ENCODE results near the gene POLR3H. TPM values are rescaled to one million over a fixed set of nuclear protein-coding genes. Genes with fewer than 3 reads are reported as not detected.
A peak's percentile ranks its signal among the peaks of the same experiment; 100 is the strongest.

Gene POLR3H
- total RNA-seq, 2 donors from 2014 or later, result 19.5 to 58.2 TPM

- Mint-ChIP-seq H3K4me3 (no peak overlapping the region), H3K4me1 (peaks cover 13% of the 10 kb centered on the region), H3K9me3 (no peaks in the 10 kb centered on the region), H3K27me3 (no peaks in the 10 kb centered on the region), H3K36me3 (ENCODE audit: low read depth) (peaks cover 9% of the 10 kb centered on the region), H3K27ac (peak overlapping the region; percentile 79)
- ATAC-seq (replicated peaks), result no peak
Observed at GRCh38 chr22:41480397-41480735, 63.9 kb downstream of the POLR3H start.

DNA sequence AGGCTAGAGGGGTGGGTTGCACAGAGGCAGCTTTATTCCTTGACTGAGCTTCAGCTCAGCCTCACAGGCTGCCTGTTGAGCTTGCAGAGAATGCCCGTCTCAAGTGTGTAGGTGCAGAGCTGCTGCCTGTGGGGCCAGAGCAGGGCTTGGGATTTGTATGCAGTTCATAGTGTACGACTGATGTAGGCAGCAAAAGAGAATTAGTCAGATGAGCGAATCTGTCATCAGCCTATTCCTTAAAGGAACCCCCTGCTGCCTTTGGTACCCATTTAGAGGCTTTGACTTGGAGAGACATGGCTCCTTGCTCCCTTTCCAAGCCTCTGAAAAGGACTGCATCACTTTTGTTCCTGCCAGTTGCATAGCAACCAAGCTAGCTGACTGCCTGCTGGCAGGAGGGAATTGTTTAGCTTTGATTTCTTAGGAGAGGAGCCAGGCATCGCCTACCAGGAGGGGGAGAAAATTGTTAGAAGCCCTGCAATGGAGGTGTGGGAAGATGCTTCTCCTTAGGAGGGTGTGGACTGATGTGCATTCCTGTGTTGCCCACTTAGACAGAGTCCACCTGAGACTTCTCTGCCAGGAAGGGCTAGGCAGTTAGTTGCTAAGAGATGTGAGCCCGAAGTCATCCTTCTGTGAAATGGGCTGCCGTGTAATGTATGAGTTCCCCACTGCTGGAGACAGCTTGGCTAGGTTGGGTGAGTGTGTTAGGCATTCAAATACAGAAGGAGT lies 64.4 kb downstream of the POLR3H start:
- ATAC-seq (replicated peaks), result no peak
- H3K4me1 Mint-ChIP-seq, result peaks cover 13% of the 10 kb centered on the region
- H3K4me3 Mint-ChIP-seq, result no peak overlapping the region
- peak overlapping the region; percentile 79 for H3K27ac Mint-ChIP-seq
- no peaks in the 10 kb centered on the region for H3K9me3 Mint-ChIP-seq
- H3K36me3 Mint-ChIP-seq (ENCODE audit: low read depth), result peaks cover 9% of the 10 kb centered on the region
- H3K27me3 Mint-ChIP-seq, result no peaks in the 10 kb centered on the region

DNA sequence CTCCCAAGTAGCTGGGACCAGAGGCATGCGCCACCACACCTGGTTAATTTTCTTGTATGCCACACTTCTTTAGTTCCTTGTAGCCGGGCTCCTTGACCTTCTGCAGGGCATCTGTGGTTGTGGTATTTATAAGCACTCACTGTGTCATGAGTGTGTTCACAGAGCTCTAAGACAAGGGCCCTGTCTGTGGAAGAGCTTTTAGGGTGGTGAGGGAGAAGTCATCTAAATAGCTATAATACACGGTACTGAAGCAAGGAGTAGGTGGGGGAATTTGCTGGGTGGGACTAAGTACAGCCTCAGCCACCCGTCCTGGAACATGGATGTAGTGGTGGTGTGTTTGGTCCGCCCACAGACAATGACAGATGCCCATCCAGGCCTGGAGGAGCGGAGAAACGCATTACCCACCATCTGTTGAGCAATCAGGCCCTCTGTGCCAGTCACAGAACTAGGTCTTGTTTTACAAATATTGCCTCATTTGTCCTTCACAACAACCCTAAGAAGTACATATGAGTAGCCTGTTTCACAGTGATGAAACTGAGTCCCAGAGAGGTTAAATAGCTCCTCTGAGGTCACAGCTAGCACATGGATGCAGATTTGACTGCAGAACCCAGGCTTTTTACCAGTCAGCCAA lies 65.3 kb downstream of the POLR3H start:
- H3K9me3 Mint-ChIP-seq, result no peaks in the 10 kb centered on the region
- peak overlapping the region; percentile 41 for H3K27ac Mint-ChIP-seq
- peak; percentile 72 for ATAC-seq (replicated peaks)
- no peak overlapping the region for H3K4me3 Mint-ChIP-seq
- peaks cover 14% of the 10 kb centered on the region for H3K4me1 Mint-ChIP-seq
- H3K36me3 Mint-ChIP-seq (ENCODE audit: low read depth), result peaks cover 11% of the 10 kb centered on the region
- H3K27me3 Mint-ChIP-seq, result no peaks in the 10 kb centered on the region

DNA sequence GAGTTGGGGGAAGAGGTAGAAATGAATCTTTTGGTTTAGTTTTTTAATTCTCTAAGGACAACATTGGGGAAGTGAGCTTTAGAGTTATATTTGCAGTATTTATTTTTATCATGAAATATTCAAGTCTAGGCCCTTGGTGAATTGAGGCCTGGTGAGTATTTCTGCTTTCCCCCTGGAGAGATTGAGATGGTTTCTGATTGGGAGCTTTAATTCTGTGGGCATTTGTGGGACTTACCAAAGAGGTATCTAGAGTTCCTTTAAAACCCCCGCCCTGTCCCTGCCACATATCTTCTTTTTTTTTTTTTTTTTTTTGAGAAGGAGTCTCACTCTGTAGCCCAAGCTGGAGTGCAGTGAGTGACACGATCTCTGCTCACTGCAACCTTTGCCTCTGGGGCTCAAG lies 65.8 kb downstream of the POLR3H start:
- Mint-ChIP-seq H3K36me3 (ENCODE audit: low read depth) (peaks cover 17% of the 10 kb centered on the region), H3K4me3 (no peak overlapping the region), H3K27me3 (no peaks in the 10 kb centered on the region), H3K9me3 (no peaks in the 10 kb centered on the region), H3K4me1 (peaks cover 20% of the 10 kb centered on the region), H3K27ac (peak overlapping the region; percentile 41)
- no peak for ATAC-seq (replicated peaks)

Other genes starting within 250 kb of the POLR3H start
- 10 to 100 TPM; 28.3 to 48.6 TPM for gene ZC3H7B, start 242.9 kb downstream of the POLR3H start, total RNA-seq
- gene TEF, start 162.5 kb downstream of the POLR3H start, total RNA-seq, result 1 to 10 TPM; 2.4 to 4.0 TPM
- 10 to 100 TPM; 38.5 to 40.8 TPM for gene TOB2, start 97.7 kb downstream of the POLR3H start, total RNA-seq
- gene PHF5A, start 75.8 kb downstream of the POLR3H start, total RNA-seq, result 10 to 100 TPM; 34.3 to 92.0 TPM
- gene ACO2, start 75.4 kb downstream of the POLR3H start, total RNA-seq, result 100 to 1,000 TPM in 1 of 2 donors, 10 to 100 TPM in 1; 67.8 to 106 TPM
- gene CSDC2, start 16.5 kb upstream of the POLR3H start, total RNA-seq, result not detected
- 10 to 100 TPM; 41.0 to 54.7 TPM for gene PMM1, start 45.4 kb upstream of the POLR3H start, total RNA-seq
- 10 to 100 TPM; 31.1 to 60.3 TPM for gene DESI1, start 76.6 kb upstream of the POLR3H start, total RNA-seq
- gene XRCC6, start 76.8 kb upstream of the POLR3H start, total RNA-seq, result 100 to 1,000 TPM; 237 to 428 TPM
- 100 to 1,000 TPM; 175 to 256 TPM for gene SNU13, start 144.4 kb upstream of the POLR3H start, total RNA-seq
- 10 to 100 TPM; 39.8 to 40.1 TPM for gene MEI1, start 155.0 kb upstream of the POLR3H start, total RNA-seq